H1 (cell line): ENCODE results near the gene LMAN2. TPM values are rescaled to one million over a fixed set of nuclear protein-coding genes. Genes with fewer than 3 reads are reported as not detected.
A peak's percentile ranks its signal among the peaks of the same experiment; 100 is the strongest.

ENCODE experiments used
- CTCF ChIA-PET: fragments of 300-600 bp; sonication (Branson Sonifier 250); formaldehyde crosslinking; loops from one replicate; lab custom pipeline; 2021; ENCODE audit not compliant: partially characterized antibody; lab: Charles Lee
- POLR2A ChIA-PET: fragments of 300-600 bp; sonication (Branson Sonifier 250); formaldehyde crosslinking; loops from one replicate; lab custom pipeline; 2021; ENCODE audit warnings: inconsistent platforms; ENCODE audit not compliant: partially characterized antibody; lab: Charles Lee
- DNase-seq, 2 experiments: peaks; one replicate each; pipeline versions ENCODE4 v3.0.0 to v3.0.0-alpha.2; 2010 to 2022; ENCODE audit warnings: low spot score in 2 of 2, low read depth in 1 of 2, mixed read lengths in 1 of 2
- FAIRE-seq: peaks from 2 replicates; lab custom pipeline; 2011; peaks lifted over from hg19 to GRCh38; lab: Jason Lieb, UNC
- H2AFZ ChIP-seq: 2 replicates; pipeline ENCODE4 v1.8.1; 2012; ENCODE audit warnings: low read length, inconsistent platforms
- H2AK5ac ChIP-seq: 2 replicates; pipeline ENCODE4 v1.6.1; 2013; ENCODE audit warnings: low read depth, low read length
- H2BK120ac ChIP-seq: replicated peaks from 2 replicates; pipeline ENCODE3; 2013; ENCODE audit warnings: low read depth, low read length, inconsistent platforms
- H2BK12ac ChIP-seq: 2 replicates; pipeline ENCODE4 v1.6.1; 2013; ENCODE audit warnings: low read depth, low read length
- H2BK15ac ChIP-seq: 2 replicates; pipeline ENCODE4 v1.6.1; 2013; ENCODE audit warnings: low read length
- H2BK20ac ChIP-seq: 2 replicates; pipeline ENCODE4 v1.6.1; 2013; ENCODE audit warnings: low read length
- H2BK5ac ChIP-seq: 2 replicates; pipeline ENCODE4 v1.6.1; 2013; ENCODE audit warnings: low read depth, low read length
- H3K14ac ChIP-seq: 2 replicates; pipeline ENCODE4 v1.6.1; 2013; ENCODE audit warnings: inconsistent platforms; ENCODE audit not compliant: insufficient read length
- H3K18ac ChIP-seq: 2 replicates; pipeline ENCODE4 v1.6.1; 2013; ENCODE audit warnings: low read length; ENCODE audit errors: extremely low read depth
- H3K23ac ChIP-seq: 2 replicates; pipeline ENCODE4 v1.6.1; 2013; ENCODE audit warnings: inconsistent platforms; ENCODE audit not compliant: insufficient read length
- H3K23me2 ChIP-seq: 2 replicates; pipeline ENCODE4 v1.6.1; 2013; ENCODE audit warnings: low read depth, low read length
- H3K27ac ChIP-seq: 2 replicates; pipeline ENCODE4 v1.6.1; 2011; ENCODE audit warnings: low read depth, low read length, inconsistent platforms
- H3K27me3 ChIP-seq, 4 experiments: replicated peaks in 1 of 4; 1 replicate in 1 of 4; 2 replicates in 3 of 4; pipeline versions ENCODE4 v1.6.1 to v1.8.1; 2011 to 2013; ENCODE audit warnings: low read length in 3 of 4, mild to moderate bottlenecking in 3 of 4, inconsistent platforms in 2 of 4, mixed read lengths in 2 of 4, moderate library complexity in 1 of 4; ENCODE audit not compliant: control insufficient read depth in 3 of 4, insufficient read depth in 3 of 4; ENCODE audit errors: extremely low read depth in 1 of 4
- H3K36me3 ChIP-seq, 4 experiments: 2 replicates each; pipeline versions ENCODE4 v1.6.1 to v1.8.1; 2011 to 2013; ENCODE audit warnings: mild to moderate bottlenecking in 4 of 4, low read length in 3 of 4, moderate library complexity in 2 of 4, control low read depth in 1 of 4, inconsistent platforms in 1 of 4; ENCODE audit not compliant: insufficient read depth in 4 of 4, control insufficient read depth in 2 of 4
- H3K4ac ChIP-seq: replicated peaks from 2 replicates; pipeline ENCODE3; 2013; ENCODE audit warnings: low read length, low read depth, mixed read lengths, inconsistent platforms; ENCODE audit not compliant: insufficient read length
- H3K4me1 ChIP-seq, 4 experiments: replicated peaks in 1 of 4; 1 replicate in 1 of 4; 2 replicates in 3 of 4; pipeline versions ENCODE4 v1.6.1 to v1.8.1; 2011 to 2013; ENCODE audit warnings: low read length in 3 of 4, inconsistent platforms in 2 of 4, mixed read lengths in 1 of 4; ENCODE audit not compliant: insufficient read depth in 4 of 4, control insufficient read depth in 3 of 4
- H3K4me2 ChIP-seq, 2 experiments: 2 replicates each; pipeline versions ENCODE4 v1.6.1 to v1.8.1; 2011 to 2013; ENCODE audit warnings: low read depth in 2 of 2, low read length in 2 of 2, control low read depth in 1 of 2, inconsistent platforms in 1 of 2, mild to moderate bottlenecking in 1 of 2; ENCODE audit not compliant: insufficient read depth in 1 of 2
- H3K4me3 ChIP-seq, 4 experiments: fragments of 200-600, 300-600 bp in 1 of 4; sonication (generic), shearing (Covaris generic), sonication (Bioruptor Twin) in 1 of 4; 2 replicates each; pipeline versions ENCODE4 v1.5.1 to v1.8.1; 2011 to 2016; ENCODE audit warnings: low read length in 4 of 4, low read depth in 3 of 4, control low read depth in 2 of 4, inconsistent platforms in 2 of 4, mild to moderate bottlenecking in 2 of 4, mixed read lengths in 1 of 4, moderate library complexity in 1 of 4; ENCODE audit not compliant: insufficient read depth in 2 of 4; ENCODE audit errors: extremely low read depth in 1 of 4
- H3K56ac ChIP-seq: replicated peaks from 2 replicates; pipeline ENCODE3; 2013; ENCODE audit warnings: low read depth, mild to moderate bottlenecking, mixed read lengths, low read length, inconsistent platforms; ENCODE audit not compliant: insufficient read length
- H3K79me1 ChIP-seq: 2 replicates; pipeline ENCODE4 v1.6.1; 2013; ENCODE audit warnings: low read depth, low read length, control low read depth
- H3K79me2 ChIP-seq, 2 experiments: 2 replicates each; pipeline versions ENCODE4 v1.6.1 to v1.8.1; 2012 to 2013; ENCODE audit warnings: low read length in 2 of 2, mild to moderate bottlenecking in 2 of 2, inconsistent platforms in 1 of 2; ENCODE audit not compliant: insufficient read depth in 2 of 2, control insufficient read depth in 1 of 2
- H3K9ac ChIP-seq, 4 experiments: replicated peaks in 1 of 4; 1 replicate in 1 of 4; 2 replicates in 3 of 4; pipeline versions ENCODE4 v1.6.1 to v1.8.1; 2011 to 2013; ENCODE audit warnings: low read depth in 3 of 4, low read length in 3 of 4, control low read depth in 2 of 4, mild to moderate bottlenecking in 2 of 4, moderate library complexity in 2 of 4, inconsistent platforms in 1 of 4; ENCODE audit errors: extremely low read depth in 1 of 4
- H3K9me3 ChIP-seq, 2 experiments: 2 replicates each; pipeline versions ENCODE4 v1.6.1 to v1.8.1; 2012 to 2013; ENCODE audit warnings: mild to moderate bottlenecking in 2 of 2, moderate library complexity in 2 of 2, control low read depth in 1 of 2, inconsistent platforms in 1 of 2, low read depth in 1 of 2, low read length in 1 of 2, mixed read lengths in 1 of 2; ENCODE audit not compliant: insufficient read depth in 2 of 2
- H4K20me1 ChIP-seq, 2 experiments: replicated peaks in 1 of 2; 2 replicates each; pipeline versions ENCODE3 to v1.8.1; 2011 to 2013; ENCODE audit warnings: inconsistent platforms in 2 of 2, low read length in 2 of 2, mild to moderate bottlenecking in 1 of 2; ENCODE audit not compliant: insufficient read depth in 2 of 2, control insufficient read depth in 1 of 2
- H4K5ac ChIP-seq: 2 replicates; pipeline ENCODE4 v1.6.1; 2013; ENCODE audit warnings: low read length, low read depth, mixed read lengths, inconsistent platforms; ENCODE audit not compliant: insufficient read length
- H4K8ac ChIP-seq: 2 replicates; pipeline ENCODE4 v1.8.0; 2013; ENCODE audit warnings: mild to moderate bottlenecking, moderate library complexity, low read length, inconsistent platforms; ENCODE audit not compliant: insufficient read depth; ENCODE audit errors: extremely low read depth
- H4K91ac ChIP-seq: replicated peaks from 2 replicates; pipeline ENCODE3; 2013; ENCODE audit warnings: low read length, mixed read lengths, inconsistent platforms; ENCODE audit not compliant: insufficient read length
- RAD21 ChIP-seq, 2 experiments: IDR thresholded peaks in 1 of 2; conservative IDR thresholded peaks in 1 of 2; 2 replicates each; pipeline ENCODE4 v1.6.1; 2011; ENCODE audit warnings: low read depth in 2 of 2, low read length in 2 of 2, improper control_type of control experiment in 1 of 2, inconsistent platforms in 1 of 2, mild to moderate bottlenecking in 1 of 2, moderate library complexity in 1 of 2
- WGBS, 2 experiments: shearing (Covaris generic) in 1 of 2; methylation state at CpG; one replicate each; pipeline versions ENCODE4 v1.1.6 to v1.1.7; 2013 to 2015; ENCODE audit warnings: low lambda C conversion rate in 2 of 2, mixed read lengths in 2 of 2, inconsistent platforms in 1 of 2, low coverage in 1 of 2, missing lambda C conversion rate in 1 of 2; ENCODE audit not compliant: insufficient replicate concordance in 2 of 2, insufficient coverage in 1 of 2, insufficient read length in 1 of 2; ENCODE audit errors: extremely low coverage in 1 of 2, missing lambda C conversion rate in 1 of 2; 5-methylcytosine and 5-hydroxymethylcytosine counted together
- polyA plus RNA-seq, 7 experiments: library from polyadenylated mRNA; depleted of rRNA in 3 of 7; stranded (reverse) in 5 of 7; unstranded in 2 of 7; fragments of >200 nt in 5 of 7; fragments of 200-250 nt in 2 of 7; gene quantifications; 1 replicate in 5 of 7; 2 replicates in 1 of 7; 4 replicates in 1 of 7; pipeline versions ENCODE4 v1.2.1 to v1.2.3, GENCODE V29; 2011 to 2013; ENCODE audit warnings: missing spikeins in 2 of 7, mixed read lengths in 2 of 7
- total RNA-seq: library from RNA; stranded (reverse); fragmentation: NEBNext Ultra II Directional; extraction: Animal tissue kit (Norgen Biotek cat#: 25700); gene quantifications from 2 replicates; pipeline ENCODE4 v1.2.1, GENCODE V29; 2021

The LMAN2 gene
- total and polyA plus RNA-seq, 2 of the 8 experiments (the other 6 are each of a cell fraction or from before 2014, with no cell fraction given), result 116 to 225 TPM

GRCh38 chr5:177357459-177358351, 6.2 kb upstream of the LMAN2 start, which contains the start of gene RGS14:
Gene RGS14, plus strand, starts transcription at chr5:177357924. Its CDS starts 101 bp downstream, at chr5:177358025.
- H2BK15ac ChIP-seq, result no peak within 1 kb of the TSS
- POLR2A ChIA-PET, result interaction anchor here (0.8 to 1.7 kb wide), 3 partner anchors 41 to 97 kb away, joined by 3 to 4 read pairs (median 3); no protein-coding TSS in a partner anchor
- H3K18ac ChIP-seq, result no peak within 1 kb of the TSS
- CTCF ChIA-PET, result interaction anchor here (1.1 to 11.2 kb wide), 5 partner anchors 11 to 46 kb away, joined by 3 to 142 read pairs (median 5); no protein-coding TSS in a partner anchor
- peaks cover 0 to 10% (median 6%) of the 10 kb centered on the region in 4 experiments; a peak in 6 of 7 replicates for H3K4me1 ChIP-seq
- peak within 1 kb of the TSS; percentile 48; the same call in 1 of the 2 replicates for H2BK20ac ChIP-seq
- no peaks in the 10 kb centered on the region; the same call in 1 of the 2 replicates for H3K23me2 ChIP-seq
- no peak within 1 kb of the TSS for H2BK5ac ChIP-seq
- H3K4me2 ChIP-seq, result no peak within 1 kb of the TSS
- H4K8ac ChIP-seq, result peak within 1 kb of the TSS; percentile 63; the same call in 1 of the 2 replicates
- H3K79me1 ChIP-seq, result no peaks in the 10 kb centered on the region
- H3K79me2 ChIP-seq, result no peaks in the 10 kb centered on the region
- H3K4ac ChIP-seq, result peak within 1 kb of the TSS; percentile 85
- FAIRE-seq (no peak), DNase-seq (no peak)
- H3K14ac ChIP-seq, result no peak within 1 kb of the TSS
- H3K9ac ChIP-seq, result no peak within 1 kb of the TSS; a peak in 1 of 7 replicates
- H2AFZ ChIP-seq, result no peak within 1 kb of the TSS
- no peak within 1 kb of the TSS for H3K23ac ChIP-seq
- H3K4me3 ChIP-seq, result no peak within 1 kb of the TSS
- no peak for TF ChIP-seq RAD21 (IDR thresholded peaks at IDR 0.05 in 1 of 2, conservative IDR thresholded peaks at IDR 0.05 in 1 of 2; ENCODE audit: low read depth in 2 of 2, low read length in 2 of 2)
- no peaks in the 10 kb centered on the region for H4K20me1 ChIP-seq
- H3K36me3 ChIP-seq, result no peaks in the 10 kb centered on the region
- H3K56ac ChIP-seq, result no peak within 1 kb of the TSS
- no peak within 1 kb of the TSS for H4K91ac ChIP-seq
- no peaks in the 10 kb centered on the region for H3K9me3 ChIP-seq
- H2AK5ac ChIP-seq, result peak within 1 kb of the TSS; percentile 56; the same call in 1 of the 2 replicates
- H3K27ac ChIP-seq, result no peak within 1 kb of the TSS
- H4K5ac ChIP-seq, result no peak within 1 kb of the TSS
- H3K27me3 ChIP-seq, result peaks cover 0 to 8% (median 1%) of the 10 kb centered on the region in 4 experiments; a peak in 3 of 7 replicates
- WGBS, 2 experiments, result 81% methylated on average over 33 of the region's 37 CpGs; no CpG with 5 or more reads in 1 of the 2 experiments
- no peak within 1 kb of the TSS for H2BK120ac ChIP-seq
- H2BK12ac ChIP-seq, result peak within 1 kb of the TSS; percentile 75; the same call in 1 of the 2 replicates
